ENCODE measurements around the gene PEX3. TPM values are rescaled to one million over a fixed set of nuclear protein-coding genes. Genes with fewer than 3 reads are reported as not detected.

The PEX3 gene
- total RNA-seq, 1 experiment from 2014 or later = 23.8 TPM

- ChIA-PET CTCF (no interaction called here), POLR2A (ENCODE audit: unreplicated experiment) (no interaction called here)
- Histone ChIP-seq H3F3A (ENCODE audit: low read length, unreplicated experiment) (no peaks in the 10 kb centered on the region), H3K36me3 (ENCODE audit: low read depth, low read length) (no peaks in the 10 kb centered on the region), H3K9me2 (replicated peaks; ENCODE audit: low read length) (no peaks in the 10 kb centered on the region), H3K4me1 (ENCODE audit: insufficient read depth, low read length) (peaks cover 10% of the 10 kb centered on the region), H3K9ac (ENCODE audit: low read length) (peak overlapping the region; percentile 94), H4K20me1 (ENCODE audit: low read length) (no peaks in the 10 kb centered on the region), H3K9me3 (ENCODE audit: low read length) (no peaks in the 10 kb centered on the region), H3K4me2 (ENCODE audit: low read length) (peak overlapping the region; percentile 98), H3K79me2 (ENCODE audit: low read length) (peaks cover 57% of the 10 kb centered on the region), H3K27me3 (ENCODE audit: low read length) (no peaks in the 10 kb centered on the region), H2AFZ (ENCODE audit: low read length) (peak overlapping the region; percentile 98; the same call in 1 of the 2 replicates), H3K4me3 (ENCODE audit: low read length) (peak overlapping the region; percentile 89), H3K27ac (ENCODE audit: low read length) (no peak overlapping the region)
- TF ChIP-seq, protein P1, sequence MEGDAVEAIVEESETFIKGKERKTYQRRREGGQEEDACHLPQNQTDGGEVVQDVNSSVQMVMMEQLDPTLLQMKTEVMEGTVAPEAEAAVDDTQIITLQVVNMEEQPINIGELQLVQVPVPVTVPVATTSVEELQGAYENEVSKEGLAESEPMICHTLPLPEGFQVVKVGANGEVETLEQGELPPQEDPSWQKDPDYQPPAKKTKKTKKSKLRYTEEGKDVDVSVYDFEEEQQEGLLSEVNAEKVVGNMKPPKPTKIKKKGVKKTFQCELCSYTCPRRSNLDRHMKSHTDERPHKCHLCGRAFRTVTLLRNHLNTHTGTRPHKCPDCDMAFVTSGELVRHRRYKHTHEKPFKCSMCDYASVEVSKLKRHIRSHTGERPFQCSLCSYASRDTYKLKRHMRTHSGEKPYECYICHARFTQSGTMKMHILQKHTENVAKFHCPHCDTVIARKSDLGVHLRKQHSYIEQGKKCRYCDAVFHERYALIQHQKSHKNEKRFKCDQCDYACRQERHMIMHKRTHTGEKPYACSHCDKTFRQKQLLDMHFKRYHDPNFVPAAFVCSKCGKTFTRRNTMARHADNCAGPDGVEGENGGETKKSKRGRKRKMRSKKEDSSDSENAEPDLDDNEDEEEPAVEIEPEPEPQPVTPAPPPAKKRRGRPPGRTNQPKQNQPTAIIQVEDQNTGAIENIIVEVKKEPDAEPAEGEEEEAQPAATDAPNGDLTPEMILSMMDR (conservative IDR thresholded peaks at IDR 0.05; ENCODE audit: low read depth, low read length) = no peak
- TF ChIP-seq EZH2phosphoT487 (IDR thresholded peaks at IDR 0.05; ENCODE audit: borderline replicate concordance, low read length) = no peak
- TF ChIP-seq EZH2 (IDR thresholded peaks at IDR 0.05; ENCODE audit: low read length, unreplicated experiment) = no peak
- ATAC-seq (no peak), DNase-seq (no peak)
- intact Hi-C loops (cut with micrococcal nuclease) = no loop called here
- BruUV-seq (replicated peaks) = no TSS peak
Measured at GRCh38 chr6:143449082-143449713, 1.4 kb upstream of the PEX3 start.

GRCh38 chr6:143449714-143450452 is 722 bp upstream of the PEX3 start:
- H3K4me1 ChIP-seq (ENCODE audit: insufficient read depth, low read length) = peaks cover 10% of the 10 kb centered on the region
- TF ChIP-seq EZH2phosphoT487 (IDR thresholded peaks at IDR 0.05; ENCODE audit: borderline replicate concordance, low read length) = no peak
- TF ChIP-seq, protein P1 (conservative IDR thresholded peaks at IDR 0.05; ENCODE audit: low read depth, low read length) = no peak
- TF ChIP-seq EZH2 (IDR thresholded peaks at IDR 0.05; ENCODE audit: low read length, unreplicated experiment) = no peak
- intact Hi-C loops (cut with micrococcal nuclease) = no loop called here
- no peaks in the 10 kb centered on the region for H3K27me3 ChIP-seq (ENCODE audit: low read length)
- POLR2A ChIA-PET (ENCODE audit: unreplicated experiment) = interaction anchor here (0.5 kb wide), 1 partner anchor 7 kb away, joined by 5 read pairs; no protein-coding TSS in a partner anchor
- BruUV-seq (replicated peaks) = TSS peak; percentile 89
- H3K4me2 ChIP-seq (ENCODE audit: low read length) = peak overlapping the region; percentile 98
- peak overlapping the region; percentile 59 for H3K27ac ChIP-seq (ENCODE audit: low read length)
- CTCF ChIA-PET = no interaction called here
- H3K4me3 ChIP-seq (ENCODE audit: low read length) = peak overlapping the region; percentile 89
- no peaks in the 10 kb centered on the region for H3K9me2 ChIP-seq (replicated peaks; ENCODE audit: low read length)
- H3F3A ChIP-seq (ENCODE audit: low read length, unreplicated experiment) = no peaks in the 10 kb centered on the region
- H3K79me2 ChIP-seq (ENCODE audit: low read length) = peaks cover 57% of the 10 kb centered on the region
- peak; percentile 22 for DNase-seq
- H3K36me3 ChIP-seq (ENCODE audit: low read depth, low read length) = no peaks in the 10 kb centered on the region
- H3K9ac ChIP-seq (ENCODE audit: low read length) = peak overlapping the region; percentile 94
- H4K20me1 ChIP-seq (ENCODE audit: low read length) = no peaks in the 10 kb centered on the region
- peak overlapping the region; percentile 98 for H2AFZ ChIP-seq (ENCODE audit: low read length)
- H3K9me3 ChIP-seq (ENCODE audit: low read length) = no peaks in the 10 kb centered on the region
- peak; percentile 4; the same call in 1 of the 2 replicates for ATAC-seq
